H9 (cell line): Measurements from ENCODE around the gene CDH16. TPM values are rescaled to one million over a fixed set of nuclear protein-coding genes. Genes with fewer than 3 reads are reported as not detected.

Experiments used
- DNase-seq: peaks from one replicate; pipeline ENCODE4 v3.0.0-alpha.2; 2017
- H2AFZ ChIP-seq: one replicate; pipeline ENCODE4 v1.6.1; 2013; ENCODE audit warnings: mild to moderate bottlenecking, low read length, control low read depth, moderate library complexity
- H2AK5ac ChIP-seq: 2 replicates; pipeline ENCODE4 v1.6.1; 2013; ENCODE audit warnings: low read length, control low read depth, mixed read lengths; ENCODE audit not compliant: insufficient read length
- H2BK120ac ChIP-seq: one replicate; pipeline ENCODE4 v1.6.1; 2013; ENCODE audit warnings: low read depth, mild to moderate bottlenecking, low read length, control low read depth, inconsistent platforms; ENCODE audit not compliant: poor library complexity, severe bottlenecking
- H2BK12ac ChIP-seq: 2 replicates; pipeline ENCODE4 v1.6.1; 2013; ENCODE audit warnings: low read length, control low read depth, mixed read lengths, low read depth; ENCODE audit not compliant: insufficient read length
- H2BK15ac ChIP-seq: 2 replicates; pipeline ENCODE4 v1.6.1; 2013; ENCODE audit warnings: low read depth, low read length, control low read depth
- H2BK20ac ChIP-seq: one replicate; pipeline ENCODE4 v1.6.1; 2013; ENCODE audit warnings: low read depth, mild to moderate bottlenecking, low read length, control low read depth, inconsistent platforms; ENCODE audit not compliant: poor library complexity, severe bottlenecking
- H2BK5ac ChIP-seq: 2 replicates; pipeline ENCODE4 v1.6.1; 2013; ENCODE audit warnings: low read length, control low read depth, mixed read lengths; ENCODE audit not compliant: insufficient read length
- H3K14ac ChIP-seq: 2 replicates; pipeline ENCODE4 v1.6.1; 2013; ENCODE audit warnings: low read length, control low read depth; ENCODE audit not compliant: insufficient read depth
- H3K18ac ChIP-seq: 2 replicates; pipeline ENCODE4 v1.6.1; 2013; ENCODE audit warnings: low read depth, mild to moderate bottlenecking, mixed read lengths, low read length, control low read depth; ENCODE audit not compliant: insufficient read length
- H3K23ac ChIP-seq: 2 replicates; pipeline ENCODE4 v1.6.1; 2013; ENCODE audit warnings: low read length, control low read depth, mixed read lengths, low read depth; ENCODE audit not compliant: insufficient read length
- H3K23me2 ChIP-seq: 2 replicates; pipeline ENCODE4 v1.6.1; 2013; ENCODE audit warnings: low read depth, mild to moderate bottlenecking, mixed read lengths, low read length, control low read depth; ENCODE audit not compliant: insufficient read length, poor library complexity, severe bottlenecking
- H3K27ac ChIP-seq: 2 replicates; pipeline ENCODE4 v1.5.1; 2013; ENCODE audit warnings: low read length, control low read depth, mixed read lengths, low read depth; ENCODE audit not compliant: insufficient read length
- H3K27me3 ChIP-seq: 2 replicates; pipeline ENCODE4 v1.6.1; 2013; ENCODE audit warnings: low read length, control low read depth, inconsistent platforms; ENCODE audit not compliant: insufficient read depth
- H3K4ac ChIP-seq: 2 replicates; pipeline ENCODE4 v1.6.1; 2013; ENCODE audit warnings: low read depth, mild to moderate bottlenecking, control low read depth, inconsistent platforms, low read length, moderate library complexity
- H3K4me1 ChIP-seq: 2 replicates; pipeline ENCODE4 v1.6.1; 2013; ENCODE audit warnings: low read length, control low read depth, inconsistent platforms; ENCODE audit not compliant: insufficient read depth
- H3K4me2 ChIP-seq: 2 replicates; pipeline ENCODE4 v1.6.1; 2013; ENCODE audit warnings: low read length, control low read depth, mixed read lengths; ENCODE audit not compliant: insufficient read length, insufficient read depth
- H3K56ac ChIP-seq: 2 replicates; pipeline ENCODE4 v1.6.1; 2013; ENCODE audit warnings: low read depth, mild to moderate bottlenecking, mixed read lengths, low read length, control low read depth; ENCODE audit not compliant: insufficient read length
- H3K79me1 ChIP-seq: 2 replicates; pipeline ENCODE4 v1.6.1; 2013; ENCODE audit warnings: low read depth, mild to moderate bottlenecking, moderate library complexity, low read length, control low read depth, inconsistent platforms; ENCODE audit not compliant: insufficient read depth, poor library complexity, severe bottlenecking
- H3K79me2 ChIP-seq: 2 replicates; pipeline ENCODE4 v1.6.1; 2013; ENCODE audit warnings: low read length, control low read depth, inconsistent platforms; ENCODE audit not compliant: insufficient read depth
- H3K9ac ChIP-seq: 2 replicates; pipeline ENCODE4 v1.6.1; 2013; ENCODE audit warnings: low read length, control low read depth, mixed read lengths; ENCODE audit not compliant: insufficient read length; ENCODE audit errors: extremely low read depth
- H3K9me3 ChIP-seq: one replicate; pipeline ENCODE4 v1.6.1; 2013; ENCODE audit warnings: low read depth, low read length, inconsistent platforms; ENCODE audit not compliant: control insufficient read depth
- H3T11ph ChIP-seq: one replicate; pipeline ENCODE4 v1.6.1; 2013; ENCODE audit warnings: mild to moderate bottlenecking, low read length, control low read depth, inconsistent platforms
- H4K20me1 ChIP-seq: one replicate; pipeline ENCODE4 v1.6.1; 2013; ENCODE audit not compliant: control insufficient read depth, insufficient read length, insufficient read depth
- H4K5ac ChIP-seq: 2 replicates; pipeline ENCODE4 v1.6.1; 2013; ENCODE audit warnings: low read depth, mild to moderate bottlenecking, mixed read lengths, low read length, control low read depth; ENCODE audit not compliant: insufficient read length
- H4K8ac ChIP-seq: replicated peaks from 2 replicates; pipeline ENCODE4 v1.6.1; 2013; ENCODE audit warnings: low read length, control low read depth, mixed read lengths, low read depth; ENCODE audit not compliant: insufficient read length
- H4K91ac ChIP-seq: 2 replicates; pipeline ENCODE4 v1.6.1; 2013; ENCODE audit warnings: low read depth, mild to moderate bottlenecking, moderate library complexity, mixed read lengths, low read length, control low read depth; ENCODE audit not compliant: insufficient read length
- H3K27ac Mint-ChIP-seq, 3 experiments: 2 replicates in 2 of 3; 3 replicates in 1 of 3; pipeline ENCODE4 v1.8.0; 2020 to 2021; ENCODE audit warnings: mixed read lengths in 3 of 3, mild to moderate bottlenecking in 1 of 3, moderate library complexity in 1 of 3
- H3K27me3 Mint-ChIP-seq: 2 replicates; pipeline ENCODE4 v1.8.0; 2021; ENCODE audit warnings: low read depth, mild to moderate bottlenecking, moderate library complexity, mixed read lengths
- H3K36me3 Mint-ChIP-seq, 3 experiments: 2 replicates in 2 of 3; 3 replicates in 1 of 3; pipeline ENCODE4 v1.8.0; 2020 to 2021; ENCODE audit warnings: low read depth in 3 of 3, mixed read lengths in 3 of 3; ENCODE audit not compliant: insufficient read depth in 1 of 3
- H3K4me1 Mint-ChIP-seq, 2 experiments: 2 replicates each; pipeline ENCODE4 v1.8.0; 2020; ENCODE audit warnings: mixed read lengths in 2 of 2
- H3K4me3 Mint-ChIP-seq, 2 experiments: 2 replicates in 1 of 2; 3 replicates in 1 of 2; pipeline ENCODE4 v1.8.0; 2020 to 2021; ENCODE audit warnings: mild to moderate bottlenecking in 2 of 2, mixed read lengths in 2 of 2, moderate library complexity in 1 of 2
- H3K9me3 Mint-ChIP-seq, 2 experiments: 2 replicates in 1 of 2; 3 replicates in 1 of 2; pipeline ENCODE4 v1.8.0; 2020; ENCODE audit warnings: mild to moderate bottlenecking in 2 of 2, mixed read lengths in 2 of 2, moderate library complexity in 1 of 2
- CTCF ChIP-seq: fragments of 200-600 bp; sonication (generic); conservative IDR thresholded peaks from 3 replicates; pipeline ENCODE4 v1.8.0; 2021; ENCODE audit warnings: antibody characterized with exemption, mild to moderate bottlenecking
- WGBS: extraction: QIAGEN DNeasy Blood & Tissue Kit; methylation state at CpG from one replicate; pipeline ENCODE4 v1.1.7; 2013; ENCODE audit warnings: missing lambda C conversion rate, low lambda C conversion rate, mixed read lengths; ENCODE audit not compliant: insufficient read length; ENCODE audit errors: extremely low coverage; 5-methylcytosine and 5-hydroxymethylcytosine counted together
- total RNA-seq: library from RNA; stranded (reverse); gene quantifications from 2 replicates; pipeline ENCODE4 v1.2.1, GENCODE V29; 2021

The CDH16 gene
- total RNA-seq, 1 experiment from 2014 or later, result not detected

GRCh38 chr16:66937725-66938337, 19.1 kb upstream of the CDH16 start:
- no CpG with 5 or more reads among the region's 10 CpGs for WGBS

More at GRCh38 chr16:66937725-66938337, 19.1 kb upstream of the CDH16 start:
- Histone ChIP-seq H2BK20ac (no peak overlapping the region), H4K8ac (no peak overlapping the region), H3T11ph (no peak overlapping the region), H3K27ac (no peak overlapping the region), H3K4me2 (no peak overlapping the region), H2AK5ac (no peak overlapping the region), H2BK15ac (no peak overlapping the region), H2BK12ac (no peak overlapping the region), H2BK5ac (no peak overlapping the region), H4K91ac (no peak overlapping the region), H3K27me3 (no peaks in the 10 kb centered on the region), H3K79me1 (no peaks in the 10 kb centered on the region), H3K4me1 (no peaks in the 10 kb centered on the region), H3K9me3 (no peaks in the 10 kb centered on the region), H2BK120ac (no peak overlapping the region), H2AFZ (no peak overlapping the region), H3K23me2 (peaks cover 16% of the 10 kb centered on the region), H3K4ac (no peak overlapping the region), H3K56ac (no peak overlapping the region), H3K23ac (no peak overlapping the region), H3K9ac (no peak overlapping the region), H3K18ac (no peak overlapping the region), H4K20me1 (no peaks in the 10 kb centered on the region), H3K79me2 (no peaks in the 10 kb centered on the region), H3K14ac (no peak overlapping the region; the same call in 1 of the 2 replicates), H4K5ac (no peak overlapping the region)
- Mint-ChIP-seq H3K4me3 (no peak overlapping the region), H3K4me1 (peaks cover 13 to 25% of the 10 kb centered on the region in 2 experiments), H3K27me3 (no peaks in the 10 kb centered on the region), H3K9me3 (no peaks in the 10 kb centered on the region), H3K36me3 (peaks cover 11 to 39% (median 30%) of the 10 kb centered on the region in 3 experiments), H3K27ac (no peak overlapping the region)
- no peak for DNase-seq
- TF ChIP-seq CTCF, result no peak
